ENCODE measurements around the gene ZBTB7B.

Gene ZBTB7B

GRCh38 chr1:154959426-154959780 is 43.2 kb upstream of the ZBTB7B start:
- H3K4me1 ChIP-seq (ENCODE audit: control insufficient read depth, insufficient read depth, low read length), result peaks cover 7% of the 10 kb centered on the region
- no peaks in the 10 kb centered on the region for H3K27me3 ChIP-seq (ENCODE audit: control insufficient read depth, insufficient read depth, low read length)
- peaks cover 12% of the 10 kb centered on the region; the same call in 1 of the 2 replicates for H3K36me3 ChIP-seq (ENCODE audit: control insufficient read depth, insufficient read depth, low read length)
- no CpG with 5 or more reads among the region's 7 CpGs for WGBS (ENCODE audit: insufficient coverage, insufficient read length)
- no peak overlapping the region for H3K27ac ChIP-seq (ENCODE audit: low read length)
- no peak for DNase-seq (ENCODE audit: low read depth, low spot score)
- no peaks in the 10 kb centered on the region for H3K9me3 ChIP-seq (ENCODE audit: control insufficient read depth, insufficient read depth, low read length)
- H3K4me3 ChIP-seq (ENCODE audit: low read length), result no peak overlapping the region

- Histone ChIP-seq H3K27ac (ENCODE audit: low read length) (no peak overlapping the region), H3K36me3 (ENCODE audit: control insufficient read depth, insufficient read depth, low read length) (peaks cover 17% of the 10 kb centered on the region)
- WGBS (ENCODE audit: insufficient coverage, insufficient read length), result no CpG with 5 or more reads among the region's 10 CpGs
These were observed 42.0 kb upstream of the ZBTB7B start for GRCh38 chr1:154960446-154961136.

GRCh38 chr1:154961207-154962155 is 41.1 kb upstream of the ZBTB7B start, which contains the start of gene PYGO2:
Gene PYGO2 (minus strand): TSS chr1:154961782. CDS start chr1:154961576, 206 bp downstream.
- Histone ChIP-seq H3K27me3 (ENCODE audit: control insufficient read depth, insufficient read depth, low read length) (no peaks in the 10 kb centered on the region), H3K9me3 (ENCODE audit: control insufficient read depth, insufficient read depth, low read length) (no peaks in the 10 kb centered on the region), H3K4me3 (ENCODE audit: low read length) (peak within 1 kb of the TSS; percentile 81), H3K27ac (ENCODE audit: low read length) (no peak within 1 kb of the TSS), H3K4me1 (ENCODE audit: control insufficient read depth, insufficient read depth, low read length) (peaks cover 3% of the 10 kb centered on the region; the same call in 1 of the 2 replicates), H3K36me3 (ENCODE audit: control insufficient read depth, insufficient read depth, low read length) (peaks cover 19% of the 10 kb centered on the region)
- no CpG with 5 or more reads among the region's 93 CpGs for WGBS (ENCODE audit: insufficient coverage, insufficient read length)
- no peak for DNase-seq (ENCODE audit: low read depth, low spot score)

More at GRCh38 chr1:154960446-154961136, 42.0 kb upstream of the ZBTB7B start:
- H3K27me3 ChIP-seq (ENCODE audit: control insufficient read depth, insufficient read depth, low read length), result no peaks in the 10 kb centered on the region
- H3K4me3 ChIP-seq (ENCODE audit: low read length), result peak overlapping the region; percentile 81; the same call in 1 of the 2 replicates
- peaks cover 3% of the 10 kb centered on the region; the same call in 1 of the 2 replicates for H3K4me1 ChIP-seq (ENCODE audit: control insufficient read depth, insufficient read depth, low read length)
- H3K9me3 ChIP-seq (ENCODE audit: control insufficient read depth, insufficient read depth, low read length), result no peaks in the 10 kb centered on the region
- no peak for DNase-seq (ENCODE audit: low read depth, low spot score)

GRCh38 chr1:154962156-154962749 is 40.3 kb upstream of the ZBTB7B start:
- Histone ChIP-seq H3K9me3 (ENCODE audit: control insufficient read depth, insufficient read depth, low read length) (no peaks in the 10 kb centered on the region), H3K27me3 (ENCODE audit: control insufficient read depth, insufficient read depth, low read length) (no peaks in the 10 kb centered on the region), H3K4me1 (ENCODE audit: control insufficient read depth, insufficient read depth, low read length) (no peaks in the 10 kb centered on the region; the same call in 1 of the 2 replicates), H3K27ac (ENCODE audit: low read length) (no peak overlapping the region), H3K4me3 (ENCODE audit: low read length) (peak overlapping the region; percentile 81; the same call in 1 of the 2 replicates), H3K36me3 (ENCODE audit: control insufficient read depth, insufficient read depth, low read length) (peaks cover 19% of the 10 kb centered on the region)
- WGBS (ENCODE audit: insufficient coverage, insufficient read length), result no CpG with 5 or more reads among the region's 25 CpGs
- no peak for DNase-seq (ENCODE audit: low read depth, low spot score)

- Histone ChIP-seq H3K27ac (ENCODE audit: low read length) (no peak overlapping the region), H3K36me3 (ENCODE audit: control insufficient read depth, insufficient read depth, low read length) (peaks cover 24% of the 10 kb centered on the region), H3K4me1 (ENCODE audit: control insufficient read depth, insufficient read depth, low read length) (no peaks in the 10 kb centered on the region; the same call in 1 of the 2 replicates), H3K4me3 (ENCODE audit: low read length) (no peak overlapping the region), H3K9me3 (ENCODE audit: control insufficient read depth, insufficient read depth, low read length) (no peaks in the 10 kb centered on the region), H3K27me3 (ENCODE audit: control insufficient read depth, insufficient read depth, low read length) (no peaks in the 10 kb centered on the region)
- no peak for DNase-seq (ENCODE audit: low read depth, low spot score)
- WGBS (ENCODE audit: insufficient coverage, insufficient read length), result no CpG with 5 or more reads among the region's 6 CpGs
These were observed 39.7 kb upstream of the ZBTB7B start for GRCh38 chr1:154962795-154963330.

- Histone ChIP-seq H3K9me3 (ENCODE audit: control insufficient read depth, insufficient read depth, low read length) (no peaks in the 10 kb centered on the region), H3K4me1 (ENCODE audit: control insufficient read depth, insufficient read depth, low read length) (peaks cover 1% of the 10 kb centered on the region; the same call in 1 of the 2 replicates), H3K27ac (ENCODE audit: low read length) (no peak overlapping the region), H3K27me3 (ENCODE audit: control insufficient read depth, insufficient read depth, low read length) (no peaks in the 10 kb centered on the region), H3K4me3 (ENCODE audit: low read length) (no peak overlapping the region), H3K36me3 (ENCODE audit: control insufficient read depth, insufficient read depth, low read length) (peaks cover 24% of the 10 kb centered on the region)
- no CpG with 5 or more reads among the region's 8 CpGs for WGBS (ENCODE audit: insufficient coverage, insufficient read length)
- DNase-seq (ENCODE audit: low read depth, low spot score), result no peak
These were observed 39.0 kb upstream of the ZBTB7B start for GRCh38 chr1:154963643-154964042.

GRCh38 chr1:154964359-154964758 is 38.2 kb upstream of the ZBTB7B start:
- no peak overlapping the region for H3K27ac ChIP-seq (ENCODE audit: low read length)
- peaks cover 20% of the 10 kb centered on the region for H3K36me3 ChIP-seq (ENCODE audit: control insufficient read depth, insufficient read depth, low read length)
- no CpG with 5 or more reads among the region's 6 CpGs for WGBS (ENCODE audit: insufficient coverage, insufficient read length)
- no peak overlapping the region for H3K4me3 ChIP-seq (ENCODE audit: low read length)
- H3K9me3 ChIP-seq (ENCODE audit: control insufficient read depth, insufficient read depth, low read length), result no peaks in the 10 kb centered on the region
- H3K4me1 ChIP-seq (ENCODE audit: control insufficient read depth, insufficient read depth, low read length), result peaks cover 2% of the 10 kb centered on the region; the same call in 1 of the 2 replicates
- no peaks in the 10 kb centered on the region for H3K27me3 ChIP-seq (ENCODE audit: control insufficient read depth, insufficient read depth, low read length)
- DNase-seq (ENCODE audit: low read depth, low spot score), result no peak

GRCh38 chr1:154966111-154966510 is 36.5 kb upstream of the ZBTB7B start:
- Histone ChIP-seq H3K36me3 (ENCODE audit: control insufficient read depth, insufficient read depth, low read length) (peaks cover 18% of the 10 kb centered on the region), H3K27ac (ENCODE audit: low read length) (no peak overlapping the region), H3K4me3 (ENCODE audit: low read length) (no peak overlapping the region), H3K9me3 (ENCODE audit: control insufficient read depth, insufficient read depth, low read length) (no peaks in the 10 kb centered on the region), H3K27me3 (ENCODE audit: control insufficient read depth, insufficient read depth, low read length) (no peaks in the 10 kb centered on the region), H3K4me1 (ENCODE audit: control insufficient read depth, insufficient read depth, low read length) (peaks cover 2% of the 10 kb centered on the region; the same call in 1 of the 2 replicates)
- WGBS (ENCODE audit: insufficient coverage, insufficient read length), result no CpG with 5 or more reads among the region's 7 CpGs
- DNase-seq (ENCODE audit: low read depth, low spot score), result no peak

- no peaks in the 10 kb centered on the region for H3K9me3 ChIP-seq (ENCODE audit: control insufficient read depth, insufficient read depth, low read length)
- no peak overlapping the region for H3K27ac ChIP-seq (ENCODE audit: low read length)
- no peak for DNase-seq (ENCODE audit: low read depth, low spot score)
- H3K4me3 ChIP-seq (ENCODE audit: low read length), result no peak overlapping the region
- no CpG with 5 or more reads among the region's 5 CpGs for WGBS (ENCODE audit: insufficient coverage, insufficient read length)
- H3K4me1 ChIP-seq (ENCODE audit: control insufficient read depth, insufficient read depth, low read length), result peaks cover 7% of the 10 kb centered on the region
- peaks cover 18% of the 10 kb centered on the region for H3K36me3 ChIP-seq (ENCODE audit: control insufficient read depth, insufficient read depth, low read length)
- H3K27me3 ChIP-seq (ENCODE audit: control insufficient read depth, insufficient read depth, low read length), result no peaks in the 10 kb centered on the region
These were observed 35.2 kb upstream of the ZBTB7B start for GRCh38 chr1:154967331-154967950.

Measured in iPS DF 6.9 (cell line).